OCI-LY7 (cell line): ENCODE data around the gene GRIK1.

Source experiments
- EZH2phosphoT487 ChIP-seq: fragments of 200-600 bp; sonication (generic); IDR thresholded peaks from 2 replicates; pipeline ENCODE4 v1.6.1; 2018; ENCODE audit warnings: low read depth, borderline replicate concordance, mild to moderate bottlenecking, mixed run types, antibody characterized with exemption, low read length, moderate library complexity, mixed read lengths
- TF ChIP-seq, protein P1 (sequence below): fragments of 200-600 bp; sonication (generic); conservative IDR thresholded peaks from 2 replicates; pipeline ENCODE4 v1.5.1; 2014; ENCODE audit warnings: mild to moderate bottlenecking, antibody characterized with exemption, low read length, moderate library complexity, mixed read lengths

DNA sequence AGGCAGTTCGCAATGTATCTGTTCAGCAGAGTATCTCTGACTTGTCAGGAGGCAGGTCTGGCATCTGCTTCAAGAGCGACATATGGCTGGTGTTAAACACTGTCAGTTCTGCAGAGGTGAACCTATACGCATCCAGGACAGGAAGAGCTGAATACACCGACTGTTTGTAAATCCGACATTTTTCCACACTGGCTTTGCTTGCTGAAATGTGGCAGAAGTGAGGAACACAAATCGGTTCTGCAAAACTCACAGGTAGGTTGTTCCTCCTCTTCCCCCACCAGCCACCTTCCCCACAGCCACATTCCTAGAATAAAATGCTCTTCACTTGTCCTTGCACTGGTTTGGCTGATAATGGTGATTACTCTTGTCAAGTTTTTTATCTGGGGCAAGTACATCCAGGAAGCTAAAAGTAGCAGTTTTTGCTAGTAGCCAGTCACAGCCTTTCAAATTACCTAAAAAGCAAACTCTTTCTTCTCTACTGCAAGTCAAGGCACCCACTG is 289.2 kb downstream of the GRIK1 start:
- TF ChIP-seq, protein P1, sequence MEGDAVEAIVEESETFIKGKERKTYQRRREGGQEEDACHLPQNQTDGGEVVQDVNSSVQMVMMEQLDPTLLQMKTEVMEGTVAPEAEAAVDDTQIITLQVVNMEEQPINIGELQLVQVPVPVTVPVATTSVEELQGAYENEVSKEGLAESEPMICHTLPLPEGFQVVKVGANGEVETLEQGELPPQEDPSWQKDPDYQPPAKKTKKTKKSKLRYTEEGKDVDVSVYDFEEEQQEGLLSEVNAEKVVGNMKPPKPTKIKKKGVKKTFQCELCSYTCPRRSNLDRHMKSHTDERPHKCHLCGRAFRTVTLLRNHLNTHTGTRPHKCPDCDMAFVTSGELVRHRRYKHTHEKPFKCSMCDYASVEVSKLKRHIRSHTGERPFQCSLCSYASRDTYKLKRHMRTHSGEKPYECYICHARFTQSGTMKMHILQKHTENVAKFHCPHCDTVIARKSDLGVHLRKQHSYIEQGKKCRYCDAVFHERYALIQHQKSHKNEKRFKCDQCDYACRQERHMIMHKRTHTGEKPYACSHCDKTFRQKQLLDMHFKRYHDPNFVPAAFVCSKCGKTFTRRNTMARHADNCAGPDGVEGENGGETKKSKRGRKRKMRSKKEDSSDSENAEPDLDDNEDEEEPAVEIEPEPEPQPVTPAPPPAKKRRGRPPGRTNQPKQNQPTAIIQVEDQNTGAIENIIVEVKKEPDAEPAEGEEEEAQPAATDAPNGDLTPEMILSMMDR, result no peak
- TF ChIP-seq EZH2phosphoT487, result no peak
